HG02885 (cell line): ENCODE results near the gene ZBTB2.
"Not testable (repeated sequence)": the region's sequence is repeated elsewhere in the genome, so short reads cannot be mapped to it uniquely, and the experiment has no call there.

ENCODE experiments used
- ATAC-seq: cut with Tn5 transposase; IDR thresholded peaks from one replicate; pipeline ENCODE4 v1.9.1; 2021; ENCODE audit warnings: mild to moderate bottlenecking; ENCODE audit not compliant: unreplicated experiment, poor library complexity

The ZBTB2 gene

DNA sequence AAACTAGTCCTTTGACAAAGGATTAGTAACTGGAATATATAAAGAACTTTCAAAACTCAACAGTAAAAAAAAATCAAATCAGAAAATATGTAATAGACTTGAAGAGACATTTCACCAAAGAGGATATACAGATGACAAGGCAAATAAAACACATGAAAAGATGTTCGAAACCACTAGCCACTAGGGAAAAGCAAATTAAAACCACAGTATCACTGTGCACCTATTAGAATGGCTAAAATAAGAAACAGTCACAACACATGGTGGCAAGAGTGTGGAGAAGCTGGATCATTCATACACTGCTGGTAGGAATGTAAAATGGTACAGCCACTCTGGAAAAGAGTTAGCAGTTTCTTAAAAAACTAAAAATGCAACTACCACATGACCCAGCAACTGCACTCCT is 14.9 kb downstream of the ZBTB2 start:
- no peak for ATAC-seq

- ATAC-seq = no peak
Measured at GRCh38 chr6:151375833-151376232, 15.5 kb downstream of the ZBTB2 start.

GRCh38 chr6:151374036-151374683 is 17.2 kb downstream of the ZBTB2 start:
- no peak for ATAC-seq

- no peak for ATAC-seq
Measured at GRCh38 chr6:151372164-151372563, 19.2 kb downstream of the ZBTB2 start.

GRCh38 chr6:151370509-151371078 is 20.8 kb downstream of the ZBTB2 start:
- no peak for ATAC-seq

DNA sequence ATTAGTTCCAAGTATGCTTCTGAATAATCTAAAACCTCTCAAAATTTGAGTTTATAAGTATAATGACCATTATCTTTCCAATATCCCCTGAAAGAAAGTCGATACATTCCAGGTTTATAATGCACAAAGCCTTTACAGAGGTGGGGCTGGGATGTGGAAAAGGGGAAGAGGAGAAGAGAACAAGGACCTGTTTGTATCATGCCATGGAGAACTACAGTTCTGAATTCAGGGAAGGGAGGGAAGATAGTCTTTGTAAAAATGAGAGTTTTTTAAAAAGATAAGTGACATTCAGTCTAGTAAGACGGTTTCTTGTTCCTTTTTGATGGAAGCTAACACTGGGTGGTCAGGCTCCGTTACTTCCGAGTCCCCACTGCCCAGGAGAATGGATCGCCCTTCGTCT is 26.1 kb downstream of the ZBTB2 start:
- no peak for ATAC-seq

- no peak for ATAC-seq
Measured at GRCh38 chr6:151359486-151359885, 31.9 kb downstream of the ZBTB2 start.

- ATAC-seq = no peak
Measured at GRCh38 chr6:151358475-151358874, 32.9 kb downstream of the ZBTB2 start.

GRCh38 chr6:151357758-151358436 is 33.5 kb downstream of the ZBTB2 start:
- ATAC-seq = no peak

DNA sequence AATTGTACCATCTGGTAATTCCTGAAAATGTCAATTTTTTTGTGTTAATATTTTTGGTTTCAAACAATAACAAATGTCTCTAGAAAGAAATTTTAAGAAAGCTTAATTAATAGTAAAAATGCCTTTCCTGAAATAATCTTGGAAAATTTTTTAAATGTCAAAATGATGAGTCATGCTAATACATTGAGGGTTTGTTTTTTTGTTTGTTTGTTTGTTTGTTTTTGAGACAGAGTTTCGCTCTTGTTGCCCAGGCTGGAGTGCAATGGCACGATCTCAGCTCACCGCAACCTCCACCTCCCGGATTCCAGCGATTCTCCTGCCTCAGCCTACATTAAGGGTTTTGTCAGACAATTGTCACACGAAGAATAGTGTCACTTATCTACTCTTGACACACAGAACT is 34.4 kb downstream of the ZBTB2 start:
- ATAC-seq = not testable (repeated sequence)

DNA sequence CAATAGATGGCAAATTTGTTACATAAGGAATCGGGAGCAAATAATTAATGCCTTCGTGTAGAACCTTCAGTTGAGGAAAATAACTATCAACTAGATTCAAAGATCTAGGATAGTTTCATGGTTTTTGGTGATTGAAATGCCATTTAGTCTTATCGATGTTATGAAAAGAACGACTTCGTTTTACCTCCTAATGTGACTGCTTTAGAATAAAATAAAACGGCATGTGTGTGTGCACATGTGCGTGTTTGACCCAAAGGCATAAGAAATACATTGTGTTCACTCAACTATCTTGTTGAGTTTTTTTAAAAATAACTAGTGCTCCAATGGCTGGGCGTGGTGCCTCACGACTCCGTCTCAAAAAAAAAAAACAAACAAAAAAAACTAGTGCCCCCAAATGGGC is 37.6 kb downstream of the ZBTB2 start:
- no peak for ATAC-seq

DNA sequence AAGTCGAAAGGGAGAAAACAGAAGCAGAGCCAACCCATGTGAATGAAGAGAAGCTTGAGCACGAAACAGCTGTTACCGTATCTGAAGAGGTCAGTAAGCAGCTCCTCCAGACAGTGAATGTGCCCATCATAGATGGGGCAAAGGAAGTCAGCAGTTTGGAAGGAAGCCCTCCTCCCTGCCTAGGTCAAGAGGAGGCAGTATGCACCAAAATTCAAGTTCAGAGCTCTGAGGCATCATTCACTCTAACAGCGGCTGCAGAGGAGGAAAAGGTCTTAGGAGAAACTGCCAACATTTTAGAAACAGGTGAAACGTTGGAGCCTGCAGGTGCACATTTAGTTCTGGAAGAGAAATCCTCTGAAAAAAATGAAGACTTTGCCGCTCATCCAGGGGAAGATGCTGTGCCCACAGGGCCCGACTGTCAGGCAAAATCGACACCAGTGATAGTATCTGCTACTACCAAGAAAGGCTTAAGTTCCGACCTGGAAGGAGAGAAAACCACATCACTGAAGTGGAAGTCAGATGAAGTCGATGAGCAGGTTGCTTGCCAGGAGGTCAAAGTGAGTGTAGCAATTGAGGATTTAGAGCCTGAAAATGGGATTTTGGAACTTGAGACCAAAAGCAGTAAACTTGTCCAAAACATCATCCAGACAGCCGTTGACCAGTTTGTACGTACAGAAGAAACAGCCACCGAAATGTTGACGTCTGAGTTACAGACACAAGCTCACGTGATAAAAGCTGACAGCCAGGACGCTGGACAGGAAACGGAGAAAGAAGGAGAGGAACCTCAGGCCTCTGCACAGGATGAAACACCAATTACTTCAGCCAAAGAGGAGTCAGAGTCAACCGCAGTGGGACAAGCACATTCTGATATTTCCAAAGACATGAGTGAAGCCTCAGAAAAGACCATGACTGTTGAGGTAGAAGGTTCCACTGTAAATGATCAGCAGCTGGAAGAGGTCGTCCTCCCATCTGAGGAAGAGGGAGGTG is 38.7 kb downstream of the ZBTB2 start:
- no peak for ATAC-seq

DNA sequence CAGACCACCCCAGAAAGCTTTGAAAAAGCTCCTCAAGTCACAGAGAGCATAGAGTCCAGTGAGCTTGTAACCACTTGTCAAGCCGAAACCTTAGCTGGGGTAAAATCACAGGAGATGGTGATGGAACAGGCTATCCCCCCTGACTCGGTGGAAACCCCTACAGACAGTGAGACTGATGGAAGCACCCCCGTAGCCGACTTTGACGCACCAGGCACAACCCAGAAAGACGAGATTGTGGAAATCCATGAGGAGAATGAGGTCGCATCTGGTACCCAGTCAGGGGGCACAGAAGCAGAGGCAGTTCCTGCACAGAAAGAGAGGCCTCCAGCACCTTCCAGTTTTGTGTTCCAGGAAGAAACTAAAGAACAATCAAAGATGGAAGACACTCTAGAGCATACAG is 39.6 kb downstream of the ZBTB2 start:
- ATAC-seq = no peak

DNA sequence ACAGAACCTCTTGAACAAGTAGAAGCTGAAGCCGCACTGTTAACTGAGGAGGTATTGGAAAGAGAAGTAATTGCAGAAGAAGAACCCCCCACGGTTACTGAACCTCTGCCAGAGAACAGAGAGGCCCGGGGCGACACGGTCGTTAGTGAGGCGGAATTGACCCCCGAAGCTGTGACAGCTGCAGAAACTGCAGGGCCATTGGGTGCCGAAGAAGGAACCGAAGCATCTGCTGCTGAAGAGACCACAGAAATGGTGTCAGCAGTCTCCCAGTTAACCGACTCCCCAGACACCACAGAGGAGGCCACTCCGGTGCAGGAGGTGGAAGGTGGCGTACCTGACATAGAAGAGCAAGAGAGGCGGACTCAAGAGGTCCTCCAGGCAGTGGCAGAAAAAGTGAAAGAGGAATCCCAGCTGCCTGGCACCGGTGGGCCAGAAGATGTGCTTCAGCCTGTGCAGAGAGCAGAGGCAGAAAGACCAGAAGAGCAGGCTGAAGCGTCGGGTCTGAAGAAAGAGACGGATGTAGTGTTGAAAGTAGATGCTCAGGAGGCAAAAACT is 40.1 kb downstream of the ZBTB2 start:
- ATAC-seq = no peak

- ATAC-seq = no peak
Measured at GRCh38 chr6:151350442-151351145, 40.8 kb downstream of the ZBTB2 start.

DNA sequence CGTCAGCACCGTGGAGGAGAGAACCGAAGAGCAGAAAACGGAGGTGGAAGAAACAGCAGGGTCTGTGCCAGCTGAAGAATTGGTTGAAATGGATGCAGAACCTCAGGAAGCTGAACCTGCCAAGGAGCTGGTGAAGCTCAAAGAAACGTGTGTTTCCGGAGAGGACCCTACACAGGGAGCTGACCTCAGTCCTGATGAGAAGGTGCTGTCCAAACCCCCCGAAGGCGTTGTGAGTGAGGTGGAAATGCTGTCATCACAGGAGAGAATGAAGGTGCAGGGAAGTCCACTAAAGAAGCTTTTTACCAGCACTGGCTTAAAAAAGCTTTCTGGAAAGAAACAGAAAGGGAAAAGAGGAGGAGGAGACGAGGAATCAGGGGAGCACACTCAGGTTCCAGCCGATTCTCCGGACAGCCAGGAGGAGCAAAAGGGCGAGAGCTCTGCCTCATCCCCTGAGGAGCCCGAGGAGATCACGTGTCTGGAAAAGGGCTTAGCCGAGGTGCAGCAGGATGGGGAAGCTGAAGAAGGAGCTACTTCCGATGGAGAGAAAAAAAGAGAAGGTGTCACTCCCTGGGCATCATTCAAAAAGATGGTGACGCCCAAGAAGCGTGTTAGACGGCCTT is 41.6 kb downstream of the ZBTB2 start:
- no peak for ATAC-seq

- ATAC-seq = not testable (repeated sequence)
Measured at GRCh38 chr6:151342750-151343149, 48.6 kb downstream of the ZBTB2 start.

DNA sequence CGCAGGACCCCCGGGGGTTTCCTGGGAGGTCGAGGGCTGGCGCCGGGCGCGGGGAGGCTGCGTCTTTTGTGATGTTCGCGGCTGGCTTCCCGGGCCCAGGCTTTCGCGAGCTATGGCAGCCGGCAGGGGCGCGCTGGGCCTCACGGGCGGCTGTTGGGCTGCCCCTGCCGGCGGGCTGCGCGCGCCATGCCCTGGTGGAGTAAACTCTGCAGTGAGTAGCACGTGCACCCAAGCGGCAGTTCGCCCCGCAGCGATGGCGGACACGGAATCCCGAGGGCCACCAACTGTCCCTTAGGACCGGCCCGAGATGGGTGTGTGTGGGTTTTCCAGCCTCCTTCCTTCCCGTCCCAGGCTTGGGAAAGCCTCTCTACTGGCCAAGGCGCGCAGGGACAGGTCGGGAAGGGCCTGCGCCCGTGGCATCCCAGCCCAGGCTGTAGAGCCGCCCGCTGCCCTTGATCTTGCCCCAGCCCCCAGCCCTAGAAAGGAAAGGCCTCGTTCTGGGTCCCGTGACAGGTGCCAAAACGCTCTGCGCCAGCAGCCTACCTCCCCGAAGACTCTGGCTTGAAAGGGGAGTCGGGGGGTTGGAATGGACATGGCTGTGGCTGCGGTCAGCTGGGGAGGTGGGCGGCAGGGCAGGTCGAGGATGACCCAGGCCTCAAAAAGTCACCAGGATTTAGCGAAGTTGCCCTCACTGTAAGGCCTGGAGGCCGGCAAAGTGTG is 49.7 kb downstream of the ZBTB2 start:
- ATAC-seq = no peak
